ENCODE results near the gene ARSJ.

The ARSJ gene

GRCh38 chr4:113982181-113982580, 2.7 kb upstream of the ARSJ start:
- no peak for DNase-seq

- no peak for DNase-seq
Measured at GRCh38 chr4:113981591-113981990, 2.1 kb upstream of the ARSJ start.

GRCh38 chr4:113979905-113980615, 613 bp upstream of the ARSJ start:
- DNase-seq, result no peak

GRCh38 chr4:113978561-113979147, 793 bp downstream of the ARSJ start:
- DNase-seq, result no peak

GRCh38 chr4:113978105-113978504, 1.3 kb downstream of the ARSJ start:
- no peak for DNase-seq

GRCh38 chr4:113977526-113977855, 2.0 kb downstream of the ARSJ start:
- no peak for DNase-seq

GRCh38 chr4:113976741-113977525, 2.5 kb downstream of the ARSJ start:
- no peak for DNase-seq

GRCh38 chr4:113975578-113975977, 3.9 kb downstream of the ARSJ start:
- DNase-seq, result no peak

GRCh38 chr4:113974467-113974866, 5.0 kb downstream of the ARSJ start:
- no peak for DNase-seq

- DNase-seq, result no peak
Measured at GRCh38 chr4:113973345-113973744, 6.1 kb downstream of the ARSJ start.

- DNase-seq, result no peak
Measured at GRCh38 chr4:113972781-113973180, 6.7 kb downstream of the ARSJ start.

GRCh38 chr4:113971706-113972360, 7.6 kb downstream of the ARSJ start:
- DNase-seq, result no peak

GRCh38 chr4:113969709-113970334, 9.6 kb downstream of the ARSJ start:
- DNase-seq, result no peak

GRCh38 chr4:113968473-113968872, 11.0 kb downstream of the ARSJ start:
- DNase-seq, result no peak

GRCh38 chr4:113967687-113968086, 11.8 kb downstream of the ARSJ start:
- no peak for DNase-seq

GRCh38 chr4:113962719-113963265, 16.7 kb downstream of the ARSJ start:
- DNase-seq, result no peak

GRCh38 chr4:113962016-113962347, 17.5 kb downstream of the ARSJ start:
- DNase-seq, result no peak

GRCh38 chr4:113960684-113961321, 18.6 kb downstream of the ARSJ start:
- no peak for DNase-seq

- no peak for DNase-seq
Measured at GRCh38 chr4:113959539-113959937, 19.9 kb downstream of the ARSJ start.

GRCh38 chr4:113958766-113959538, 20.5 kb downstream of the ARSJ start:
- DNase-seq, result no peak

- no peak for DNase-seq
Measured at GRCh38 chr4:113957956-113958355, 21.5 kb downstream of the ARSJ start.

- DNase-seq, result no peak
Measured at GRCh38 chr4:113955948-113956347, 23.5 kb downstream of the ARSJ start.

All from NCI-H526 (cell line).